Measurements from ENCODE around the gene IFITM2. TPM values are rescaled to one million over a fixed set of nuclear protein-coding genes. Genes with fewer than 3 reads are reported as not detected.
"Not testable (repeated sequence)": the region's sequence is repeated elsewhere in the genome, so short reads cannot be mapped to it uniquely, and the experiment has no call there.

IFITM2 gene
- total RNA-seq, 4 donors from 2014 or later = 37.8 to 80.9 (median 44.9) TPM

GRCh38 chr11:326842-327580, 19.4 kb downstream of the IFITM2 start:
- no peak for TF ChIP-seq CTCF (IDR thresholded peaks at IDR 0.05 in 4 of 5, conservative IDR thresholded peaks at IDR 0.05 in 1 of 5)
- peak in 1 of 2 donors; percentile 35 for TF ChIP-seq POLR2A (IDR thresholded peaks at IDR 0.05)
- no peaks in the 10 kb centered on the region for H3K36me3 ChIP-seq
- in situ Hi-C loops (cut with MboI; ENCODE audit: low sequenced_read_pairs in 4 of 4) (no loop called here), intact Hi-C loops (cut with DNase I; ENCODE audit: low total_unique reads) (no loop called here)
- peak; percentile 71 to 82 for ATAC-seq
- H3K4me3 ChIP-seq = peak overlapping the region in 3 of 4 donors; percentile 6 to 23 (median 15)
- peak; percentile 60 to 69 for DNase-seq
- peak overlapping the region; percentile 79 to 89 (median 84) for H3K27ac ChIP-seq
- peaks cover 18 to 33% of the 10 kb centered on the region in 2 donors for H3K4me1 ChIP-seq
- no peaks in the 10 kb centered on the region for H3K27me3 ChIP-seq
- H3K9me3 ChIP-seq = no peaks in the 10 kb centered on the region

GRCh38 chr11:327581-327923, 19.9 kb downstream of the IFITM2 start:
- intact Hi-C loops (cut with DNase I; ENCODE audit: low total_unique reads) = no loop called here
- TF ChIP-seq POLR2A (IDR thresholded peaks at IDR 0.05) = no peak
- TF ChIP-seq CTCF (IDR thresholded peaks at IDR 0.05 in 4 of 5, conservative IDR thresholded peaks at IDR 0.05 in 1 of 5) = no peak
- in situ Hi-C loops (cut with MboI; ENCODE audit: low sequenced_read_pairs in 4 of 4) = no loop called here
- Histone ChIP-seq H3K27ac (peak overlapping the region; percentile 79 to 89 (median 84)), H3K4me1 (peaks cover 18 to 33% of the 10 kb centered on the region in 2 donors), H3K4me3 (peak overlapping the region in 2 of 4 donors; percentile 6 to 23), H3K27me3 (no peaks in the 10 kb centered on the region), H3K36me3 (no peaks in the 10 kb centered on the region), H3K9me3 (no peaks in the 10 kb centered on the region)
- ATAC-seq (no peak), DNase-seq (no peak)

- intact Hi-C loops (cut with DNase I; ENCODE audit: low total_unique reads) = no loop called here
These were observed 20.4 kb downstream of the IFITM2 start for GRCh38 chr11:328012-328411.

GRCh38 chr11:328516-329100, 21.0 kb downstream of the IFITM2 start:
- intact Hi-C loops (cut with DNase I; ENCODE audit: low total_unique reads); H3K27me3 ChIP-seq; H3K4me3 ChIP-seq; H3K9me3 ChIP-seq; ATAC-seq; DNase-seq; in situ Hi-C loops (cut with MboI; ENCODE audit: low sequenced_read_pairs in 4 of 4); H3K36me3 ChIP-seq: not testable (repeated sequence)
- Histone ChIP-seq H3K27ac (peak overlapping the region in 1 of 4 donors; percentile 79), H3K4me1 (peaks cover 18 to 33% of the 10 kb centered on the region in 2 donors)

More at GRCh38 chr11:328012-328411, 20.4 kb downstream of the IFITM2 start:
- Histone ChIP-seq H3K4me1 (peaks cover 18 to 33% of the 10 kb centered on the region in 2 donors), H3K27ac (peak overlapping the region; percentile 79 to 89 (median 84)), H3K4me3 (no peak overlapping the region), H3K27me3 (no peaks in the 10 kb centered on the region), H3K36me3 (no peaks in the 10 kb centered on the region), H3K9me3 (no peaks in the 10 kb centered on the region)
- in situ Hi-C loops (cut with MboI; ENCODE audit: low sequenced_read_pairs in 4 of 4) = no loop called here
- DNase-seq (no peak), ATAC-seq (no peak)
- TF ChIP-seq POLR2A (IDR thresholded peaks at IDR 0.05) (no peak), CTCF (IDR thresholded peaks at IDR 0.05 in 4 of 5, conservative IDR thresholded peaks at IDR 0.05 in 1 of 5) (no peak)

GRCh38 chr11:329886-330253, 22.3 kb downstream of the IFITM2 start:
- H3K27me3 ChIP-seq = peaks cover 0 to 4% (median 0%) of the 10 kb centered on the region in 3 donors
- TF ChIP-seq POLR2A (IDR thresholded peaks at IDR 0.05) (no peak), CTCF (IDR thresholded peaks at IDR 0.05 in 4 of 5, conservative IDR thresholded peaks at IDR 0.05 in 1 of 5) (no peak)
- DNase-seq (no peak), ATAC-seq (no peak)
- no peak overlapping the region for H3K4me3 ChIP-seq
- H3K4me1 ChIP-seq = peaks cover 15 to 27% of the 10 kb centered on the region in 2 donors
- no peaks in the 10 kb centered on the region for H3K9me3 ChIP-seq
- intact Hi-C loops (cut with DNase I; ENCODE audit: low total_unique reads) (no loop called here), in situ Hi-C loops (cut with MboI; ENCODE audit: low sequenced_read_pairs in 4 of 4) (no loop called here)
- H3K36me3 ChIP-seq = no peaks in the 10 kb centered on the region
- H3K27ac ChIP-seq = no peak overlapping the region
